ENCODE data around the gene NEU4. TPM values are rescaled to one million over a fixed set of nuclear protein-coding genes. Genes with fewer than 3 reads are reported as not detected.

NEU4 gene
- total and polyA plus RNA-seq, 10 donors: 0.04 to 1.9 (median 0.32) TPM; not detected in 3

- intact Hi-C loops (cut with DNase I; ENCODE audit: low total_unique reads): no loop called here
- 89 to 97% (median 92%) methylated on average over 25 to 37 of the region's 37 CpGs for WGBS, 5 donors
- DNase-seq: peak; percentile 73
These were observed 41.3 kb upstream of the NEU4 start for GRCh38 chr2:241767464-241768250.

GRCh38 chr2:241768251-241768711 lies 40.7 kb upstream of the NEU4 start:
- Histone ChIP-seq H3K36me3 (peaks cover 0 to 20% (median 0%) of the 10 kb centered on the region in 6 donors), H3K27ac (no peak overlapping the region), H3K27me3 (replicated peaks in 1 of 7) (peaks cover 0 to 13% (median 0%) of the 10 kb centered on the region in 7 donors), H3K9me3 (no peaks in the 10 kb centered on the region), H3K4me3 (no peak overlapping the region), H3K4me1 (peaks cover 0 to 40% (median 22%) of the 10 kb centered on the region in 6 donors)
- DNase-seq: peak; percentile 70
- 83 to 91% (median 84%) methylated on average over 13 to 29 of the region's 29 CpGs for WGBS, 5 donors
- no peak for TF ChIP-seq CTCF (IDR thresholded peaks at IDR 0.05 in 8 of 11, conservative IDR thresholded peaks at IDR 0.05 in 3 of 11)
- TF ChIP-seq POLR2A (IDR thresholded peaks at IDR 0.05): no peak
- peak in 1 of 3 donors; percentile 8 for TF ChIP-seq POLR2AphosphoS5 (IDR thresholded peaks at IDR 0.05)
- intact Hi-C loops (cut with DNase I; ENCODE audit: low total_unique reads): no loop called here

More at GRCh38 chr2:241767464-241768250, 41.3 kb upstream of the NEU4 start:
- TF ChIP-seq POLR2AphosphoS5 (IDR thresholded peaks at IDR 0.05) (peak in 1 of 3 donors; percentile 44), CTCF (IDR thresholded peaks at IDR 0.05 in 8 of 11, conservative IDR thresholded peaks at IDR 0.05 in 3 of 11) (no peak), POLR2A (IDR thresholded peaks at IDR 0.05) (no peak)
- Histone ChIP-seq H3K27me3 (replicated peaks in 1 of 7) (peaks cover 0 to 7% (median 0%) of the 10 kb centered on the region in 7 donors), H3K4me1 (peaks cover 0 to 40% (median 20%) of the 10 kb centered on the region in 6 donors), H3K4me3 (no peak overlapping the region), H3K36me3 (peaks cover 0 to 20% (median 0%) of the 10 kb centered on the region in 6 donors), H3K9me3 (no peaks in the 10 kb centered on the region), H3K27ac (no peak overlapping the region)

GRCh38 chr2:241768850-241769249 lies 40.1 kb upstream of the NEU4 start:
- Histone ChIP-seq H3K9me3 (no peaks in the 10 kb centered on the region), H3K36me3 (peaks cover 0 to 14% (median 0%) of the 10 kb centered on the region in 6 donors), H3K27me3 (replicated peaks in 1 of 7) (peaks cover 0 to 19% (median 0%) of the 10 kb centered on the region in 7 donors), H3K27ac (no peak overlapping the region), H3K4me1 (peaks cover 0 to 38% (median 17%) of the 10 kb centered on the region in 6 donors), H3K4me3 (no peak overlapping the region)
- TF ChIP-seq CTCF (IDR thresholded peaks at IDR 0.05 in 8 of 11, conservative IDR thresholded peaks at IDR 0.05 in 3 of 11) (no peak), POLR2AphosphoS5 (IDR thresholded peaks at IDR 0.05) (no peak), POLR2A (IDR thresholded peaks at IDR 0.05) (no peak)
- DNase-seq: peak; percentile 66
- intact Hi-C loops (cut with DNase I; ENCODE audit: low total_unique reads): no loop called here
- WGBS, 5 donors: 91 to 96% (median 93%) methylated on average over 9 to 11 of the region's 11 CpGs

GRCh38 chr2:241769819-241770184 lies 39.2 kb upstream of the NEU4 start:
- Histone ChIP-seq H3K27ac (no peak overlapping the region), H3K27me3 (replicated peaks in 1 of 7) (peaks cover 0 to 28% (median 2%) of the 10 kb centered on the region in 7 donors), H3K9me3 (no peaks in the 10 kb centered on the region), H3K4me1 (peaks cover 0 to 34% (median 13%) of the 10 kb centered on the region in 6 donors), H3K4me3 (no peak overlapping the region), H3K36me3 (peaks cover 0 to 11% (median 0%) of the 10 kb centered on the region in 6 donors)
- TF ChIP-seq POLR2A (IDR thresholded peaks at IDR 0.05) (no peak), CTCF (IDR thresholded peaks at IDR 0.05 in 8 of 11, conservative IDR thresholded peaks at IDR 0.05 in 3 of 11) (no peak), POLR2AphosphoS5 (IDR thresholded peaks at IDR 0.05) (peak in 1 of 3 donors; percentile 32)
- WGBS, 5 donors: 84 to 95% (median 92%) methylated on average over 11 to 13 of the region's 13 CpGs
- DNase-seq: peak; percentile 64
- intact Hi-C loops (cut with DNase I; ENCODE audit: low total_unique reads): no loop called here

Measured in spleen (tissue), 11 donors.